Panc1 (cell line): ENCODE results near the gene COL23A1. TPM values are rescaled to one million over a fixed set of nuclear protein-coding genes. Genes with fewer than 3 reads are reported as not detected.

ENCODE experiments used
- ATAC-seq: fragments of 200-7000 bp; cut with Tn5 transposase; 2 replicates; pipeline ENCODE4 v1.9.1; 2020; ENCODE audit warnings: mild to moderate bottlenecking, moderate library complexity
- BruUV-seq: library from RNA; stranded (reverse); fragments of 400-500 nt; replicated peaks from 2 replicates; lab custom pipeline; 2021; lab: Mats Ljungman, UMichigan
- CTCF ChIA-PET: fragments of 300-600 bp; sonication (Branson Sonifier 250); formaldehyde crosslinking; loops from one replicate; lab custom pipeline; 2022; ENCODE audit warnings: antibody characterized with exemption; lab: Charles Lee
- POLR2A ChIA-PET: fragments of 300-600 bp; sonication (Branson Sonifier 250); formaldehyde crosslinking; loops from one replicate; lab custom pipeline; 2022; ENCODE audit warnings: antibody characterized with exemption; lab: Charles Lee
- DNase-seq: peaks from one replicate; pipeline ENCODE4 v3.0.0-alpha.2; 2010; ENCODE audit warnings: low read depth, low spot score
- H3K27ac ChIP-seq: 2 replicates; pipeline ENCODE4 v1.5.1; 2011; ENCODE audit warnings: mild to moderate bottlenecking, low read length, inconsistent platforms
- H3K27me3 ChIP-seq: fragments of 200-500 bp; sonication (Bioruptor generic); 2 replicates; pipeline ENCODE4 v1.6.0; 2014; ENCODE audit warnings: low read length, inconsistent platforms; ENCODE audit not compliant: control insufficient read depth, insufficient read depth
- H3K36me3 ChIP-seq: fragments of 200-500 bp; sonication (Bioruptor generic); 2 replicates; pipeline ENCODE4 v1.5.1; 2014; ENCODE audit warnings: inconsistent platforms, mild to moderate bottlenecking, low read length, moderate library complexity; ENCODE audit not compliant: control insufficient read depth, insufficient read depth
- H3K4me1 ChIP-seq: 2 replicates; pipeline ENCODE4 v1.5.1; 2011; ENCODE audit warnings: inconsistent platforms, mild to moderate bottlenecking, low read length, moderate library complexity; ENCODE audit not compliant: control insufficient read depth, insufficient read depth
- H3K4me3 ChIP-seq, 2 experiments: 2 replicates each; pipeline ENCODE4 v1.5.1; 2011 to 2012; ENCODE audit warnings: low read depth in 2 of 2, low read length in 2 of 2, mild to moderate bottlenecking in 2 of 2, inconsistent platforms in 1 of 2, moderate library complexity in 1 of 2
- H3K9me3 ChIP-seq: fragments of 200-500 bp; sonication (Bioruptor generic); 2 replicates; pipeline ENCODE4 v1.5.1; 2014; ENCODE audit warnings: low read depth, mild to moderate bottlenecking, inconsistent platforms, low read length, moderate library complexity; ENCODE audit not compliant: control insufficient read depth, insufficient read depth
- POLR2AphosphoS5 ChIP-seq: IDR thresholded peaks from 2 replicates; pipeline ENCODE4 v1.6.1; 2012; ENCODE audit warnings: mild to moderate bottlenecking, low read depth, low read length, moderate library complexity
- SIN3A ChIP-seq: IDR thresholded peaks from 2 replicates; pipeline ENCODE4 v1.6.1; 2012; ENCODE audit warnings: low read depth, mild to moderate bottlenecking, low read length, moderate library complexity, borderline replicate concordance; ENCODE audit not compliant: insufficient read depth
- TCF7L2 ChIP-seq: IDR thresholded peaks from 2 replicates; pipeline ENCODE4 v1.6.1; 2011; ENCODE audit warnings: mild to moderate bottlenecking, low read depth, low read length, inconsistent platforms
- in situ Hi-C: cut with HindIII; loops from 2 replicates; pipeline ENCODE4 v1.10.0; 2016; ENCODE audit warnings: low sequenced_read_pairs, low pct_unique_long_range_greater_than_20kb
- intact Hi-C: fragments of 100-400 bp; cut with micrococcal nuclease; formaldehyde crosslinking; loops from one replicate; pipeline ENCODE4 v1.10.0; 2022; ENCODE audit not compliant: unreplicated experiment
- total RNA-seq: library from RNA; stranded (reverse); gene quantifications from one replicate; pipeline ENCODE4 v1.2.1, GENCODE V29; 2021; ENCODE audit not compliant: unreplicated experiment
- TF ChIP-seq, protein P1 (sequence below): fragments of 450-650 bp; IDR thresholded peaks from 2 replicates; pipeline ENCODE4 v1.5.1; 2017; ENCODE audit warnings: mild to moderate bottlenecking
- TF ChIP-seq, protein P2 (sequence below), 2 experiments: IDR thresholded peaks; 2 replicates each; pipeline ENCODE4 v1.6.1; 2011 to 2012; ENCODE audit warnings: low read depth in 2 of 2, control low read depth in 1 of 2, low read length in 1 of 2, mild to moderate bottlenecking in 1 of 2, moderate library complexity in 1 of 2; ENCODE audit not compliant: insufficient read depth in 1 of 2

Gene COL23A1
- total RNA-seq, 1 experiment from 2014 or later: 0.05 TPM

DNA sequence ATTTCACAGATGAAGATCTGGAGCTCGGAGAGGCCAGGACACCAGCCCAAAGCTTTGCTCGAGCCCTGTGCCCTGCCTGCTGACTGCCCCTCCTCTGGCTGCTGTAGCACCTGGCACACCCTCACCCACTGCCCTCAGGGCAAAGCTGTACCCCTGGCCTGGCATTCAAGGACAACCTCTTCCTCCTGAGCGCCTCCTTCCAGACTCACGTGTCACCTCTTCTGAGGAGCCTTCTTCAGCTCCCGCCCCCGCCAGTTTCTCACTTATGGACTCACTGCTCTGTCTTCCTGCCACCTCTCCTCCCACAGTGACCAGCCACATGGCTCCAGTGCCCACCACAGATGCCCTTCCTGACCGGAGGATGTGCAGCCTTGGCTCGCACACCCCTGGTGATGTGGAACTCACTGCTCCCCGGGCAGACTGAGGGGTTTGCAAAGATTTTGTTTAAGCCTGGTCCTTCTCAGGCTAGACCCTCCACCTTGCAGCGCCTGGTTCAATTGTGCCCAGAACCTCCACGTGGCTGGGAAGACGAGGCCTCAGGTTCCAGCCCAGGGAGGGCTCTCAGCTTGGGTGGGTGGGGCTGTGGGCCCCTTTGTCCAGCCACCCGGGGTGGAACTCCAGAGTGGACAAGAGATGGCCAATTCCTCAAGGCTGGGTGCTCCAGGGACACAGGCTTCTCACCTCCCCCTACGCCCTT is 311.0 kb downstream of the COL23A1 start:
- in situ Hi-C loops (no loop called here), intact Hi-C loops (no loop called here)
- Histone ChIP-seq H3K9me3 (no peaks in the 10 kb centered on the region; the same call in 1 of the 2 replicates), H3K27me3 (peaks cover 4% of the 10 kb centered on the region), H3K4me1 (peaks cover 8% of the 10 kb centered on the region), H3K36me3 (no peaks in the 10 kb centered on the region), H3K4me3 (no peak overlapping the region), H3K27ac (no peak overlapping the region)
- POLR2A ChIA-PET: no interaction called here
- no TSS peak for BruUV-seq
- TF ChIP-seq POLR2AphosphoS5: no peak
- TF ChIP-seq, protein P1, sequence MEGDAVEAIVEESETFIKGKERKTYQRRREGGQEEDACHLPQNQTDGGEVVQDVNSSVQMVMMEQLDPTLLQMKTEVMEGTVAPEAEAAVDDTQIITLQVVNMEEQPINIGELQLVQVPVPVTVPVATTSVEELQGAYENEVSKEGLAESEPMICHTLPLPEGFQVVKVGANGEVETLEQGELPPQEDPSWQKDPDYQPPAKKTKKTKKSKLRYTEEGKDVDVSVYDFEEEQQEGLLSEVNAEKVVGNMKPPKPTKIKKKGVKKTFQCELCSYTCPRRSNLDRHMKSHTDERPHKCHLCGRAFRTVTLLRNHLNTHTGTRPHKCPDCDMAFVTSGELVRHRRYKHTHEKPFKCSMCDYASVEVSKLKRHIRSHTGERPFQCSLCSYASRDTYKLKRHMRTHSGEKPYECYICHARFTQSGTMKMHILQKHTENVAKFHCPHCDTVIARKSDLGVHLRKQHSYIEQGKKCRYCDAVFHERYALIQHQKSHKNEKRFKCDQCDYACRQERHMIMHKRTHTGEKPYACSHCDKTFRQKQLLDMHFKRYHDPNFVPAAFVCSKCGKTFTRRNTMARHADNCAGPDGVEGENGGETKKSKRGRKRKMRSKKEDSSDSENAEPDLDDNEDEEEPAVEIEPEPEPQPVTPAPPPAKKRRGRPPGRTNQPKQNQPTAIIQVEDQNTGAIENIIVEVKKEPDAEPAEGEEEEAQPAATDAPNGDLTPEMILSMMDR: no peak
- TF ChIP-seq TCF7L2: no peak
- TF ChIP-seq, protein P2, sequence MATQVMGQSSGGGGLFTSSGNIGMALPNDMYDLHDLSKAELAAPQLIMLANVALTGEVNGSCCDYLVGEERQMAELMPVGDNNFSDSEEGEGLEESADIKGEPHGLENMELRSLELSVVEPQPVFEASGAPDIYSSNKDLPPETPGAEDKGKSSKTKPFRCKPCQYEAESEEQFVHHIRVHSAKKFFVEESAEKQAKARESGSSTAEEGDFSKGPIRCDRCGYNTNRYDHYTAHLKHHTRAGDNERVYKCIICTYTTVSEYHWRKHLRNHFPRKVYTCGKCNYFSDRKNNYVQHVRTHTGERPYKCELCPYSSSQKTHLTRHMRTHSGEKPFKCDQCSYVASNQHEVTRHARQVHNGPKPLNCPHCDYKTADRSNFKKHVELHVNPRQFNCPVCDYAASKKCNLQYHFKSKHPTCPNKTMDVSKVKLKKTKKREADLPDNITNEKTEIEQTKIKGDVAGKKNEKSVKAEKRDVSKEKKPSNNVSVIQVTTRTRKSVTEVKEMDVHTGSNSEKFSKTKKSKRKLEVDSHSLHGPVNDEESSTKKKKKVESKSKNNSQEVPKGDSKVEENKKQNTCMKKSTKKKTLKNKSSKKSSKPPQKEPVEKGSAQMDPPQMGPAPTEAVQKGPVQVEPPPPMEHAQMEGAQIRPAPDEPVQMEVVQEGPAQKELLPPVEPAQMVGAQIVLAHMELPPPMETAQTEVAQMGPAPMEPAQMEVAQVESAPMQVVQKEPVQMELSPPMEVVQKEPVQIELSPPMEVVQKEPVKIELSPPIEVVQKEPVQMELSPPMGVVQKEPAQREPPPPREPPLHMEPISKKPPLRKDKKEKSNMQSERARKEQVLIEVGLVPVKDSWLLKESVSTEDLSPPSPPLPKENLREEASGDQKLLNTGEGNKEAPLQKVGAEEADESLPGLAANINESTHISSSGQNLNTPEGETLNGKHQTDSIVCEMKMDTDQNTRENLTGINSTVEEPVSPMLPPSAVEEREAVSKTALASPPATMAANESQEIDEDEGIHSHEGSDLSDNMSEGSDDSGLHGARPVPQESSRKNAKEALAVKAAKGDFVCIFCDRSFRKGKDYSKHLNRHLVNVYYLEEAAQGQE (IDR thresholded peaks at IDR 0.05; ENCODE audit: insufficient read depth in 1 of 2, low read depth in 2 of 2, low read length in 1 of 2): no peak
- no peak for TF ChIP-seq SIN3A
- no peak for DNase-seq
- ATAC-seq: no peak
- CTCF ChIA-PET: no interaction called here

DNA sequence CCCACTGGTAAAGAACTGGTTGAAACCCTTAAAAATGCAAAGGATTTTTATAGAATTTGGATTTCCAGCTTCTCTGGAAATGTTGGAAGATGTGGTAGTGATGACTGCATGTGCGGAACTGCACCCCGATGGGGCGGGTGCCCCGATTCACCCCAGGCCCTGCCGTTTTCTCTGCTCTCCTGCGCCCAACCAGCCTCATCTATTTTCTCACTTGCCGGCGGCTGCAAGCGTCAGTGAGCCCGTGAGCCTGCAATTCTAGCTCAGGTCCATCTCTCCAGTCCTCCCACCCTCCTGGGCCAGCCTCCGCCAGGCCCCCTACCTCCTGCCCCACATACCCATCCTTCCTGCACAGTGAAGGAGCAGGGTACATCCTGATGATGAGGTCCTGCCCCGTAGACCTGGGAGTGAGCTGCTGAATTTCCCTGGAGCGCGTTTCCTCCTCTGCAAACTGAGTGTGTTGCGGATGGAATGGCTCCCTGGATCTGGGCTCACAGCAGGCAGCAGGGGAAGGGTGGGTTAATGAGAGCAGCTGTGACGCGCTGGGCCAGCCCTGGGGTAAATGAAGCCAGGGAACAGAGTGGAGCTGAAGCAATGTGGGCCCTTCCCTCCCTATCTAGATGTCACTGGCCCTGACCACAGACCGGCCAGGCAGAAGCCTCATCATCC is 311.7 kb downstream of the COL23A1 start:
- Histone ChIP-seq H3K4me3 (no peak overlapping the region), H3K4me1 (peaks cover 8% of the 10 kb centered on the region), H3K27ac (no peak overlapping the region), H3K27me3 (peaks cover 2% of the 10 kb centered on the region), H3K36me3 (no peaks in the 10 kb centered on the region), H3K9me3 (no peaks in the 10 kb centered on the region)
- BruUV-seq: no TSS peak
- intact Hi-C loops: no loop called here
- CTCF ChIA-PET: interaction anchor here (0.7 kb wide), 2 partner anchors 47 to 1001 kb away, joined by 3 to 4 read pairs; no protein-coding TSS in a partner anchor
- TF ChIP-seq, protein P1: no peak
- TF ChIP-seq POLR2AphosphoS5 (no peak), TCF7L2 (no peak), SIN3A (no peak)
- TF ChIP-seq, protein P2 (IDR thresholded peaks at IDR 0.05; ENCODE audit: insufficient read depth in 1 of 2, low read depth in 2 of 2, low read length in 1 of 2): no peak
- in situ Hi-C loops: no loop called here
- ATAC-seq (no peak), DNase-seq (no peak)
- POLR2A ChIA-PET: interaction anchor here (0.8 kb wide), 1 partner anchor 18 kb away, joined by 3 read pairs; no protein-coding TSS in a partner anchor
